Measurements from ENCODE around the gene HERPUD2. TPM values are rescaled to one million over a fixed set of nuclear protein-coding genes. Genes with fewer than 3 reads are reported as not detected.

HERPUD2 gene
- total and polyA plus RNA-seq, 2 of the 8 experiments (the other 6 are each of a cell fraction or from before 2014, with no cell fraction given) = 18.3 to 27.3 TPM

DNA sequence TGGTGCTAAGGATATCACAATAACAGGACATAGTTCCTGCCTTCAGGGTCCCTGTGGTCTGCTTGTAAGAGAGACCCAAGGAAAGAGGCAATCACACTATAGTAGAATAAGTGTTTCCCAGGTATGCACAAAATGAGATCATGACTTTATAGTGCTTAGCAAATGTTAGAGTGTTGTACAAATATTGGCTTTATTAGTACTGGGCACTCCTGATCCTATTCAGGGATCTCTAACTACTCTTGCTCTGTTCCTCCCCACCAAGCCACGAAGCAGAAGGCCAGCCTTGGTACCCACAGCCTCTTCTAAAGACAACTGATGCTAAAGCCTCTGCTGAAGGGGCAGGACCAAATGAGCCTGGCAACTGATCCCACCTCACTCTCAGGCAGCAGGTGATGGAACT is 75.1 kb downstream of the HERPUD2 start:
- POLR2A ChIA-PET (ENCODE audit: partially characterized antibody) = no interaction called here
- FAIRE-seq (no peak), DNase-seq (ENCODE audit: low read depth in 1 of 2, low spot score in 2 of 2) (no peak)
- no peaks in the 10 kb centered on the region for H4K20me1 ChIP-seq (replicated peaks in 1 of 2; ENCODE audit: control insufficient read depth in 1 of 2, insufficient read depth in 2 of 2, low read length in 2 of 2)
- no peak overlapping the region for H2AK5ac ChIP-seq (ENCODE audit: low read depth, low read length)
- no peak overlapping the region for H2BK120ac ChIP-seq (replicated peaks; ENCODE audit: low read depth, low read length)
- CTCF ChIA-PET (ENCODE audit: partially characterized antibody) = no interaction called here
- no peak overlapping the region for H4K5ac ChIP-seq (ENCODE audit: insufficient read length, low read depth, low read length)
- no peak overlapping the region for H2BK15ac ChIP-seq (ENCODE audit: low read length)
- H3K36me3 ChIP-seq (ENCODE audit: control insufficient read depth in 2 of 4, insufficient read depth in 4 of 4, low read length in 3 of 4) = no peaks in the 10 kb centered on the region
- H3K56ac ChIP-seq (replicated peaks; ENCODE audit: insufficient read length, low read depth, low read length) = no peak overlapping the region
- H3K23me2 ChIP-seq (ENCODE audit: low read depth, low read length) = no peaks in the 10 kb centered on the region; the same call in 1 of the 2 replicates
- no peak overlapping the region for H3K4ac ChIP-seq (replicated peaks; ENCODE audit: insufficient read length, low read depth, low read length)
- no peaks in the 10 kb centered on the region for H3K9me3 ChIP-seq (ENCODE audit: insufficient read depth in 2 of 2, low read depth in 1 of 2, low read length in 1 of 2)
- H3K27me3 ChIP-seq (replicated peaks in 1 of 4; ENCODE audit: control insufficient read depth in 3 of 4, extremely low read depth in 1 of 4, insufficient read depth in 3 of 4, low read length in 3 of 4) = no peaks in the 10 kb centered on the region
- peaks cover 0 to 2% (median 0%) of the 10 kb centered on the region in 4 experiments; a peak in 3 of 7 replicates for H3K4me1 ChIP-seq (replicated peaks in 1 of 4; ENCODE audit: control insufficient read depth in 3 of 4, insufficient read depth in 4 of 4, low read length in 3 of 4)
- H2AFZ ChIP-seq (ENCODE audit: low read length) = no peak overlapping the region
- H3K9ac ChIP-seq (replicated peaks in 1 of 4; ENCODE audit: extremely low read depth in 1 of 4, low read depth in 3 of 4, low read length in 3 of 4) = no peak overlapping the region
- no peak overlapping the region for H3K4me2 ChIP-seq (ENCODE audit: insufficient read depth in 1 of 2, low read depth in 2 of 2, low read length in 2 of 2)
- H2BK20ac ChIP-seq (ENCODE audit: low read length) = no peak overlapping the region
- H3K79me2 ChIP-seq (ENCODE audit: control insufficient read depth in 1 of 2, insufficient read depth in 2 of 2, low read length in 2 of 2) = no peaks in the 10 kb centered on the region
- no peak overlapping the region for H3K14ac ChIP-seq (ENCODE audit: insufficient read length)
- H2BK12ac ChIP-seq (ENCODE audit: low read depth, low read length) = no peak overlapping the region
- H3K18ac ChIP-seq (ENCODE audit: extremely low read depth, low read length) = no peak overlapping the region
- H3K79me1 ChIP-seq (ENCODE audit: low read depth, low read length) = no peaks in the 10 kb centered on the region
- H3K23ac ChIP-seq (ENCODE audit: insufficient read length) = no peak overlapping the region
- H4K91ac ChIP-seq (replicated peaks; ENCODE audit: insufficient read length, low read length) = no peak overlapping the region
- 64% methylated on average over 1 of the region's 1 CpG; no CpG with 5 or more reads in 1 of the 2 experiments for WGBS, 2 experiments (ENCODE audit: extremely low coverage in 1 of 2, insufficient coverage in 1 of 2, insufficient read length in 1 of 2, insufficient replicate concordance in 2 of 2, low coverage in 1 of 2, low lambda C conversion rate in 2 of 2, missing lambda C conversion rate in 1 of 2)
- no peak overlapping the region for H2BK5ac ChIP-seq (ENCODE audit: low read depth, low read length)
- no peak overlapping the region for H4K8ac ChIP-seq (ENCODE audit: extremely low read depth, insufficient read depth, low read length)
- no peak overlapping the region for H3K27ac ChIP-seq (ENCODE audit: low read depth, low read length)
- H3K4me3 ChIP-seq (ENCODE audit: extremely low read depth in 1 of 4, insufficient read depth in 2 of 4, low read depth in 3 of 4, low read length in 4 of 4) = no peak overlapping the region
- no peak for TF ChIP-seq NANOG (IDR thresholded peaks at IDR 0.05; ENCODE audit: insufficient read depth, low read depth, low read length, poor library complexity, severe bottlenecking)
- TF ChIP-seq, protein P1, sequence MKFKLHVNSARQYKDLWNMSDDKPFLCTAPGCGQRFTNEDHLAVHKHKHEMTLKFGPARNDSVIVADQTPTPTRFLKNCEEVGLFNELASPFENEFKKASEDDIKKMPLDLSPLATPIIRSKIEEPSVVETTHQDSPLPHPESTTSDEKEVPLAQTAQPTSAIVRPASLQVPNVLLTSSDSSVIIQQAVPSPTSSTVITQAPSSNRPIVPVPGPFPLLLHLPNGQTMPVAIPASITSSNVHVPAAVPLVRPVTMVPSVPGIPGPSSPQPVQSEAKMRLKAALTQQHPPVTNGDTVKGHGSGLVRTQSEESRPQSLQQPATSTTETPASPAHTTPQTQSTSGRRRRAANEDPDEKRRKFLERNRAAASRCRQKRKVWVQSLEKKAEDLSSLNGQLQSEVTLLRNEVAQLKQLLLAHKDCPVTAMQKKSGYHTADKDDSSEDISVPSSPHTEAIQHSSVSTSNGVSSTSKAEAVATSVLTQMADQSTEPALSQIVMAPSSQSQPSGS (IDR thresholded peaks at IDR 0.05; ENCODE audit: low read length) = no peak
- no peak for TF ChIP-seq KDM4A (IDR thresholded peaks at IDR 0.05; ENCODE audit: low read depth, low read length, severe bottlenecking)
- TF ChIP-seq GABPA (IDR thresholded peaks at IDR 0.05; ENCODE audit: borderline replicate concordance, insufficient read depth, low read length) = no peak
- TF ChIP-seq JUND (IDR thresholded peaks at IDR 0.05; ENCODE audit: low read length) = no peak
- no peak for TF ChIP-seq CBX8 (IDR thresholded peaks at IDR 0.05; ENCODE audit: borderline replicate concordance, low read depth, low read length)
- TF ChIP-seq CTBP2 (IDR thresholded peaks at IDR 0.05; ENCODE audit: borderline replicate concordance, insufficient read depth, insufficient read length, low read length) = no peak
- no peak for TF ChIP-seq CHD1 (IDR thresholded peaks at IDR 0.05; ENCODE audit: low read depth, low read length)
- TF ChIP-seq SUZ12 (IDR thresholded peaks at IDR 0.05; ENCODE audit: low read length) = no peak
- no peak for TF ChIP-seq TBP (IDR thresholded peaks at IDR 0.05; ENCODE audit: low read depth, low read length)
- no peak for TF ChIP-seq RXRA (IDR thresholded peaks at IDR 0.05; ENCODE audit: insufficient read depth, low read depth, low read length)
- TF ChIP-seq KDM1A (IDR thresholded peaks at IDR 0.05; ENCODE audit: borderline replicate concordance, low read length) = no peak
- TF ChIP-seq GTF2F1 (IDR thresholded peaks at IDR 0.05; ENCODE audit: borderline replicate concordance, low read depth, low read length) = no peak

All from H1 (cell line).